ENCODE data around the gene SLC39A10.
A peak's percentile ranks its signal among the peaks of the same experiment; 100 is the strongest.
"Not testable (repeated sequence)": the region's sequence is repeated elsewhere in the genome, so short reads cannot be mapped to it uniquely, and the experiment has no call there.

The SLC39A10 gene

GRCh38 chr2:195656859-195657633 is at the start of gene SLC39A10:
SLC39A10 (plus strand) TSS chr2:195657226; CDS start chr2:195680043, 22,817 bp downstream.
- DNase-seq (ENCODE audit: low read depth in 4 of 4, low spot score in 1 of 4), result peak; percentile 90 to 98 (median 94)

GRCh38 chr2:195608768-195609454 is 48.1 kb upstream of the SLC39A10 start:
- DNase-seq (ENCODE audit: low read depth in 4 of 4, low spot score in 1 of 4), result no peak

- no peak for DNase-seq (ENCODE audit: low read depth in 4 of 4, low spot score in 1 of 4)
These were observed 46.3 kb upstream of the SLC39A10 start for GRCh38 chr2:195610717-195611116.

- no peak for DNase-seq (ENCODE audit: low read depth in 4 of 4, low spot score in 1 of 4)
These were observed 44.2 kb upstream of the SLC39A10 start for GRCh38 chr2:195612611-195613495.

- DNase-seq (ENCODE audit: low read depth in 4 of 4, low spot score in 1 of 4), result no peak
These were observed 43.1 kb upstream of the SLC39A10 start for GRCh38 chr2:195613922-195614321.

- DNase-seq (ENCODE audit: low read depth in 4 of 4, low spot score in 1 of 4), result no peak
These were observed 37.4 kb upstream of the SLC39A10 start for GRCh38 chr2:195619590-195619989.

- DNase-seq (ENCODE audit: low read depth in 4 of 4, low spot score in 1 of 4), result no peak
These were observed 36.5 kb upstream of the SLC39A10 start for GRCh38 chr2:195620501-195620900.

GRCh38 chr2:195622966-195623365 is 34.1 kb upstream of the SLC39A10 start:
- DNase-seq (ENCODE audit: low read depth in 4 of 4, low spot score in 1 of 4), result no peak

GRCh38 chr2:195626507-195626906 is 30.5 kb upstream of the SLC39A10 start:
- no peak for DNase-seq (ENCODE audit: low read depth in 4 of 4, low spot score in 1 of 4)

GRCh38 chr2:195628666-195629065 is 28.4 kb upstream of the SLC39A10 start:
- DNase-seq (ENCODE audit: low read depth in 4 of 4, low spot score in 1 of 4), result no peak

- DNase-seq (ENCODE audit: low read depth in 4 of 4, low spot score in 1 of 4), result no peak
These were observed 24.0 kb upstream of the SLC39A10 start for GRCh38 chr2:195632856-195633572.

GRCh38 chr2:195633573-195633870 is 23.5 kb upstream of the SLC39A10 start:
- no peak for DNase-seq (ENCODE audit: low read depth in 4 of 4, low spot score in 1 of 4)

GRCh38 chr2:195633974-195634373 is 23.1 kb upstream of the SLC39A10 start:
- DNase-seq (ENCODE audit: low read depth in 4 of 4, low spot score in 1 of 4), result no peak

- no peak for DNase-seq (ENCODE audit: low read depth in 4 of 4, low spot score in 1 of 4)
These were observed 20.1 kb upstream of the SLC39A10 start for GRCh38 chr2:195636890-195637289.

- no peak for DNase-seq (ENCODE audit: low read depth in 4 of 4, low spot score in 1 of 4)
These were observed 18.3 kb upstream of the SLC39A10 start for GRCh38 chr2:195638750-195639149.

- DNase-seq (ENCODE audit: low read depth in 4 of 4, low spot score in 1 of 4), result no peak
These were observed 17.7 kb upstream of the SLC39A10 start for GRCh38 chr2:195639238-195639858.

GRCh38 chr2:195639959-195640358 is 17.1 kb upstream of the SLC39A10 start:
- DNase-seq (ENCODE audit: low read depth in 4 of 4, low spot score in 1 of 4), result no peak

- no peak for DNase-seq (ENCODE audit: low read depth in 4 of 4, low spot score in 1 of 4)
These were observed 14.9 kb upstream of the SLC39A10 start for GRCh38 chr2:195642027-195642678.

GRCh38 chr2:195642679-195643068 is 14.4 kb upstream of the SLC39A10 start:
- DNase-seq (ENCODE audit: low read depth in 4 of 4, low spot score in 1 of 4), result no peak

GRCh38 chr2:195644708-195645107 is 12.3 kb upstream of the SLC39A10 start:
- not testable (repeated sequence) for DNase-seq (ENCODE audit: low read depth in 4 of 4, low spot score in 1 of 4)
